GM21515 (cell line): ENCODE measurements around the gene SSH3.

Source experiments
- ATAC-seq: cut with Tn5 transposase; IDR thresholded peaks from one replicate; pipeline ENCODE4 v1.9.1; 2021; ENCODE audit not compliant: unreplicated experiment

SSH3 gene

DNA sequence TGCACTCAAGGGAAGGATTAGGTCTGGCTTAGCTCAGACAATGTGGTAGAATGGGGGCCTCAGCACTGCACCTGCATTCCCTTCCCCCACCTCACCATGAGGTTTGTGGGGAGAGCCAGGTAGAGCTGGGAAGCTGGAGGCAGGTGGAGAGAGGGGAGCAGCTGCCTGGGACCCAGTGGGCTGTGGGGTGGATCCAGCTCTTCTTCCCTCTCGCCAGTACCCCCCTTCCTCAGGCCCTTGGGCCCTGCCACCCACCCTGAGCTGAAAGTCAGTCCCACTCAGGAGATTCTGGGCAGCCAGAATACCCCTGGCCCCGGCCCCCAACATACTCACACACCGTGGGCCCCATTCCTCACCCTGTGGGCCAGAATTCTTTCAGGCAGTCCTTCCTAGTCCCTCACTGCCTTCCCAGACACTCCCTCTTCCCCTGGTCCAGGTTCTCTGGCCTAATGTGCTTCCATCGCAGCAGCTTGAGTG lies 53.1 kb downstream of the SSH3 start:
- no peak for ATAC-seq

DNA sequence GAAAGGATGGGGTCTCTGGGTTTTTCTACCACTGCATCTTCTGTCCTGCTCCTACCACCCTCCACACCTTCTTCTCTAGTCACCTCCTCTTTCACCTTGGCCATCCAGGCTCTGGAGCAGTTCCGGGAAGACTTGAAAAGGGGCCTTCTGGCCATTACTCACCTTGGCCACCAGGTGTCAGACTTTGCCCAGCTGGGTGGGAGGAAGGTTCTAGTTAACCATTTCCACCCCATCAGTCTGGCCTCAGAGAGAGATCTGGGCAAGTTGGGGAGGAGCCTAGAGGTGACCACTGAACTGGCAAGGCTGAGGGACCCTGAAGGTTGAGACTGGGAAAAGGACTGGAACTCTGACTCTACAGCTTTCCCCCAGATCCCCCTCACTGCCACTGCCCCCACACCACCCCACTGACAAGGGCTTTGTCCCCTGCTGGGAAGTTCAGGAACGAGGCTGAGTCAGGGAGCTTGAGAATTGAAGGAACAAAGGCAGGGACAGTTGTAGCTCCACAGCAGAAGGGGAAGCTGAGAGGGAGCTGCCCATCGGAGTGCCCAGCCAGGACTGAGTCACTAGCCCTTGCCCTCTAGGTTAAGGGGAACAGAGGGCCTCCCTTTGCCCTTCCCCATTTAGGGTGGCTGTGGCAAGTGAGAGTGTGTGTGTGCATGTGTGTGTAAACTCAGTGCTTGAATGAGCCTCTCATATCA lies 53.7 kb downstream of the SSH3 start:
- ATAC-seq, result no peak

DNA sequence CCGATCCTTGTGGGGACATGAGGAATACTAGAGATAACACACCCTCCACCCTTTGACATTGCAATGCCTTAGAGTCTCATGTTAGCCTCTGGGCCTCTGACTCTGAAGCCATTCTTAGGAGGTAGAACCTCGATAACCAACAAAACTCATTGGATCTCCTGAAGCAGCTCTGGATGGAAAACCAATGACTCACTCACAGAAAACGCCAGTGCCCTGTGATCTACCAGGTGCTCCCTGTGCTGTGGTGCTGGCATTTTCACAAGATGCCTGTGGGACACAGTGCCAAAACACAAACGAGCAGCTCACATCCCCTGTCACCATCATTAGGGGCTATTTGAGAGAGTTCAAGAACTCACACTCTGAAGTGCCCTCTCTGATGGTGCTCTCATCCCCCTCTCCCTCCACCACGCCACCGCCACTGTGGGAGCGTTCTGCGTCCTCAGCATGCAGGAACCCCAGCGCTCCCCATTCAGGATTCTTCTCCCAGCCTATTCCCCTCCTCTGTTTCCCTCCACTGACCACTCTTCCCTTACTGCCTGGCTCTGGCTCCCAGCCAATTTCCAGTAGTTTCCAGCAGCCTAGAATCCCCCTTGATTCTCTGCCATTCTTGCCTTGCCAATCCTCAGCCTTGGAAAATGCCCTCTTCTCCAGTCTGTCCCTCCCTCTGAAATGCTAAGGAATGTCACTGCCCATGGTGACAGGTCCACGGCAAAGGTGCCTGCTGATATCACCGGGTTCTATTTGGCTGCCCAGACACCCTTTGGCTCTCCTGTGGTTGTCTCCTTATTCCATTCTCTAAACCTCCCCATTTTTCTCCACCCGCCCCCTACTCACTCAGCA lies 54.7 kb downstream of the SSH3 start:
- ATAC-seq, result no peak
